GM20000 (cell line): ENCODE measurements around the gene CCL7.

Experiments used
- DNase-seq: peaks from one replicate; pipeline ENCODE4 v3.0.0; 2012; ENCODE audit warnings: low spot score
- CTCF ChIP-seq: IDR thresholded peaks from 2 replicates; pipeline ENCODE4 v1.5.1; 2012; ENCODE audit warnings: mild to moderate bottlenecking, control low read depth; ENCODE audit errors: extremely low read depth, missing control alignments

The CCL7 gene

GRCh38 chr17:34241062-34241461 is 29.0 kb upstream of the CCL7 start:
- TF ChIP-seq CTCF, result no peak
- no peak for DNase-seq

- TF ChIP-seq CTCF, result no peak
- peak; percentile 38 for DNase-seq
These were observed 27.2 kb upstream of the CCL7 start for GRCh38 chr17:34242587-34243363.

- no peak for TF ChIP-seq CTCF
- DNase-seq, result no peak
These were observed 26.4 kb upstream of the CCL7 start for GRCh38 chr17:34243364-34244320.

GRCh38 chr17:34245351-34245905 is 24.6 kb upstream of the CCL7 start:
- no peak for DNase-seq
- TF ChIP-seq CTCF, result no peak

GRCh38 chr17:34246446-34246845 is 23.6 kb upstream of the CCL7 start:
- TF ChIP-seq CTCF, result no peak
- DNase-seq, result no peak

GRCh38 chr17:34246881-34247280 is 23.1 kb upstream of the CCL7 start:
- DNase-seq, result no peak
- TF ChIP-seq CTCF, result no peak
